GM18508 (cell line): Measurements from ENCODE around the gene TOMM40.
"Not testable (repeated sequence)": the region's sequence is repeated elsewhere in the genome, so short reads cannot be mapped to it uniquely, and the experiment has no call there.

Experiments
- ATAC-seq: cut with Tn5 transposase; IDR thresholded peaks from one replicate; pipeline ENCODE4 v1.9.1; 2021; ENCODE audit warnings: moderate number of reproducible peaks; ENCODE audit not compliant: insufficient read depth, unreplicated experiment

TOMM40 gene

GRCh38 chr19:44869733-44870470 is 21.2 kb upstream of the TOMM40 start:
- ATAC-seq: no peak

- no peak for ATAC-seq
Measured at GRCh38 chr19:44871809-44872208, 19.2 kb upstream of the TOMM40 start.

- ATAC-seq: no peak
Measured at GRCh38 chr19:44872661-44873060, 18.4 kb upstream of the TOMM40 start.

- ATAC-seq: no peak
Measured at GRCh38 chr19:44874317-44874716, 16.7 kb upstream of the TOMM40 start.

- no peak for ATAC-seq
Measured at GRCh38 chr19:44875666-44876451, 15.2 kb upstream of the TOMM40 start.

GRCh38 chr19:44876930-44877535 is 14.0 kb upstream of the TOMM40 start:
- ATAC-seq: no peak

GRCh38 chr19:44878120-44878865 is 12.8 kb upstream of the TOMM40 start:
- no peak for ATAC-seq

GRCh38 chr19:44879309-44880065 is 11.6 kb upstream of the TOMM40 start:
- ATAC-seq: no peak

GRCh38 chr19:44882063-44882462 is 9.0 kb upstream of the TOMM40 start:
- ATAC-seq: no peak

- ATAC-seq: not testable (repeated sequence)
Measured at GRCh38 chr19:44882619-44883397, 8.2 kb upstream of the TOMM40 start.

- ATAC-seq: no peak
Measured at GRCh38 chr19:44883922-44884321, 7.1 kb upstream of the TOMM40 start.

GRCh38 chr19:44884566-44884965 is 6.5 kb upstream of the TOMM40 start:
- no peak for ATAC-seq

- ATAC-seq: no peak
Measured at GRCh38 chr19:44886141-44886540, 4.9 kb upstream of the TOMM40 start.

- no peak for ATAC-seq
Measured at GRCh38 chr19:44887648-44888047, 3.4 kb upstream of the TOMM40 start.

GRCh38 chr19:44888335-44888734 is 2.7 kb upstream of the TOMM40 start:
- ATAC-seq: not testable (repeated sequence)

- no peak for ATAC-seq
Measured at GRCh38 chr19:44889830-44890365, 1.2 kb upstream of the TOMM40 start.

GRCh38 chr19:44890366-44891015 is 563 bp upstream of the TOMM40 start:
- peak; percentile 62 for ATAC-seq

- no peak for ATAC-seq
Measured at GRCh38 chr19:44892932-44893331, 1.9 kb downstream of the TOMM40 start.
